ENCODE measurements around the gene AHDC1. TPM values are rescaled to one million over a fixed set of nuclear protein-coding genes. Genes with fewer than 3 reads are reported as not detected.
A peak's percentile ranks its signal among the peaks of the same experiment; 100 is the strongest.

AHDC1 gene
- total and polyA plus RNA-seq, 9 of the 15 experiments (the other 6 are each of a cell fraction or from before 2014, with no cell fraction given) = 0.21 to 36.4 (median 4.7) TPM

- TF ChIP-seq CTCF (IDR thresholded peaks at IDR 0.05 in 2 of 3, conservative IDR thresholded peaks at IDR 0.05 in 1 of 3; ENCODE audit: insufficient read depth in 2 of 3, low read depth in 1 of 3, low read length in 3 of 3) (no peak), BRD9 (IDR thresholded peaks at IDR 0.05; ENCODE audit: low read depth, partially characterized antibody) (no peak), POU5F1 (IDR thresholded peaks at IDR 0.05; ENCODE audit: borderline replicate concordance, low read depth, low read length, partially characterized antibody) (no peak), ZNF77 (CRISPR knock-in tag; IDR thresholded peaks at IDR 0.05) (no peak), RBM15 (IDR thresholded peaks at IDR 0.05; ENCODE audit: insufficient read depth, low read length) (no peak), GMEB1 (CRISPR knock-in tag; IDR thresholded peaks at IDR 0.05) (no peak), ARID3A (IDR thresholded peaks at IDR 0.05; ENCODE audit: borderline replicate concordance, low read depth, low read length) (no peak), HDAC8 (tag; IDR thresholded peaks at IDR 0.05) (no peak), SMC3 (conservative IDR thresholded peaks at IDR 0.05; ENCODE audit: insufficient read depth, low read depth, low read length) (no peak), HDAC1 (IDR thresholded peaks at IDR 0.05) (peak in 1 of 2 experiments; percentile 26; a peak in 1 of 4 replicates), REST (IDR thresholded peaks at IDR 0.05; ENCODE audit: borderline replicate concordance) (no peak), REST (CRISPR knock-in tag; IDR thresholded peaks at IDR 0.05; ENCODE audit: low read depth) (no peak), RFX7 (CRISPR knock-in tag; IDR thresholded peaks at IDR 0.05) (no peak), KDM2B (CRISPR knock-in tag; IDR thresholded peaks at IDR 0.05) (no peak)
Observed at GRCh38 chr1:27517907-27518718, 85.8 kb downstream of the AHDC1 start (continued).

All from K562 (cell line).